OCI-LY7 (cell line): ENCODE results near the gene POTEI. TPM values are rescaled to one million over a fixed set of nuclear protein-coding genes. Genes with fewer than 3 reads are reported as not detected.
"Not testable (repeated sequence)": the region's sequence is repeated elsewhere in the genome, so short reads cannot be mapped to it uniquely, and the experiment has no call there.

Experiments used
- BruUV-seq: library from RNA; stranded (reverse); fragments of 400-500 nt; replicated peaks from 2 replicates; lab custom pipeline; 2021; lab: Mats Ljungman, UMichigan
- CTCF ChIA-PET: fragments of 300-600 bp; sonication (Branson Sonifier 250); formaldehyde crosslinking; loops from one replicate; lab custom pipeline; 2022; ENCODE audit warnings: antibody characterized with exemption; ENCODE audit not compliant: unreplicated experiment; lab: Charles Lee
- POLR2A ChIA-PET: fragments of 300-600 bp; sonication (Branson Sonifier 250); formaldehyde crosslinking; loops from one replicate; lab custom pipeline; 2022; ENCODE audit warnings: antibody characterized with exemption; lab: Charles Lee
- DNase-seq: peaks from one replicate; pipeline ENCODE4 v3.0.0-alpha.2; 2015; ENCODE audit warnings: low spot score
- H2AFZ ChIP-seq: fragments of 200-600 bp; sonication (generic), shearing (Covaris generic); 2 replicates; pipeline ENCODE4 v1.6.1; 2014; ENCODE audit warnings: mild to moderate bottlenecking, antibody characterized with exemption, low read length, moderate library complexity
- H3K27ac ChIP-seq: fragments of 200-600 bp; sonication (generic); 2 replicates; pipeline ENCODE4 v1.5.1; 2014; ENCODE audit warnings: mixed run types, low read depth, mild to moderate bottlenecking, moderate library complexity, low read length, inconsistent platforms; ENCODE audit not compliant: poor library complexity, severe bottlenecking
- H3K36me3 ChIP-seq: fragments of 200-600 bp; sonication (generic); 2 replicates; pipeline ENCODE4 v1.6.1; 2014; ENCODE audit warnings: mild to moderate bottlenecking, antibody characterized with exemption, low read length, moderate library complexity, mixed read lengths; ENCODE audit not compliant: insufficient read depth
- H3K4me1 ChIP-seq: fragments of 200-600 bp; sonication (generic); 2 replicates; pipeline ENCODE4 v1.5.1; 2014; ENCODE audit warnings: mild to moderate bottlenecking, low read length; ENCODE audit not compliant: insufficient read depth, poor library complexity, severe bottlenecking
- H3K4me2 ChIP-seq: fragments of 200-600 bp; sonication (generic); 2 replicates; pipeline ENCODE4 v1.6.1; 2014; ENCODE audit warnings: mild to moderate bottlenecking, low read length
- H3K4me3 ChIP-seq: fragments of 200-600 bp; sonication (generic); 2 replicates; pipeline ENCODE4 v1.5.1; 2014; ENCODE audit warnings: mild to moderate bottlenecking, low read depth, low read length; ENCODE audit not compliant: poor library complexity, severe bottlenecking
- H3K79me2 ChIP-seq: fragments of 200-600 bp; sonication (generic); 2 replicates; pipeline ENCODE4 v1.6.1; 2016; ENCODE audit warnings: low read depth, mild to moderate bottlenecking, low read length, moderate library complexity, mixed read lengths; ENCODE audit not compliant: insufficient read depth
- H3K9me2 ChIP-seq: fragments of 200-600 bp; sonication (generic); 2 replicates; pipeline ENCODE4 v1.6.1; 2016; ENCODE audit warnings: mild to moderate bottlenecking, low read length, mixed read lengths; ENCODE audit not compliant: insufficient read depth
- H3K9me3 ChIP-seq: fragments of 200-600 bp; sonication (generic); 2 replicates; pipeline ENCODE4 v1.6.1; 2014; ENCODE audit warnings: mild to moderate bottlenecking, mixed run types, low read length, mixed read lengths
- H4K20me1 ChIP-seq: fragments of 200-600 bp; sonication (generic); 2 replicates; pipeline ENCODE4 v1.6.1; 2014; ENCODE audit warnings: mild to moderate bottlenecking, antibody characterized with exemption, low read length, moderate library complexity, mixed read lengths; ENCODE audit not compliant: insufficient read depth
- intact Hi-C: fragments of 100-400 bp; cut with micrococcal nuclease; formaldehyde crosslinking; loops from one replicate; pipeline ENCODE4 v1.10.0; 2022; ENCODE audit not compliant: unreplicated experiment
- total RNA-seq, 2 experiments: library from RNA; depleted of rRNA in 1 of 2; stranded (reverse); fragments of >200 nt in 1 of 2; shearing (Covaris generic) in 1 of 2; gene quantifications; 2 replicates each; pipeline ENCODE4 v1.2.3, GENCODE V29; 2014 to 2022

POTEI gene
- total RNA-seq, 2 experiments from 2014 or later: 0.06 to 0.44 TPM

DNA sequence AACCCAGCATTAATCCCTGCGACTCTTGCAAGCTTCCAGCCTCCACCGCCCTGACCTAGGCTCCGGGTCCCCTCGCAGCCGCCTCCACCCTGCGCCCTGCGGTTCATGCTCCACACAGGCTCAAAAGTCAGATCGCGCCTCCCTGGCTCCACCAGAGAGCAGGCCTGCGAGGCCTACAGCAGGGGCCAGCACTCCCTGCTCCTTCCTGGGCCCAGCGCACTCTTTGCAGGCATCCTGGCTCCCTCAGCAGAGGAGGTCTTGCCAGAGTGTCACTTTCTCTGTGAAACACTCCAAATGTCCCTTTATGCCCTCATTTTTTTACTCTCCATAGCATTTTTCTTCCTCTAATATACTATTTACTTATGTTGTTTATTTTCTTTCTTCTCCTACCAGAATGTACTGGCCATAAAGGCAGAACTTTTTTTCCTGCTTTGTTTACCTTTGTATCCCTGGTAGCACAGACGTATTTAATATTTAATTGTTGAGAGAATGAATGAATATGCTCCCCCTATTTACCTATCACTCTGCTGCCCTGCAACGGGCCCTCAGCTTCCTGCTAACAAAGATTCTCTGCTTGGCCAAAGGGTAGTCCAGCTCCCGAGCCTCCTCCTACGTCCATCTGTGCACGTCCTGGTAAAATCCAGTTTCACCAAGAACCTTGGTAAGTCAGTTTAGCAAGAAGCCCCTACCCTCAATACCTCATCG, 2.8 kb upstream of the POTEI start:
- H3K36me3 ChIP-seq, H3K4me1 ChIP-seq, H3K4me2 ChIP-seq, intact Hi-C loops, H3K79me2 ChIP-seq, H3K9me3 ChIP-seq, H3K9me2 ChIP-seq, BruUV-seq, CTCF ChIA-PET, H4K20me1 ChIP-seq, DNase-seq, POLR2A ChIA-PET, H3K27ac ChIP-seq, H3K4me3 ChIP-seq, H2AFZ ChIP-seq: not testable (repeated sequence)

DNA sequence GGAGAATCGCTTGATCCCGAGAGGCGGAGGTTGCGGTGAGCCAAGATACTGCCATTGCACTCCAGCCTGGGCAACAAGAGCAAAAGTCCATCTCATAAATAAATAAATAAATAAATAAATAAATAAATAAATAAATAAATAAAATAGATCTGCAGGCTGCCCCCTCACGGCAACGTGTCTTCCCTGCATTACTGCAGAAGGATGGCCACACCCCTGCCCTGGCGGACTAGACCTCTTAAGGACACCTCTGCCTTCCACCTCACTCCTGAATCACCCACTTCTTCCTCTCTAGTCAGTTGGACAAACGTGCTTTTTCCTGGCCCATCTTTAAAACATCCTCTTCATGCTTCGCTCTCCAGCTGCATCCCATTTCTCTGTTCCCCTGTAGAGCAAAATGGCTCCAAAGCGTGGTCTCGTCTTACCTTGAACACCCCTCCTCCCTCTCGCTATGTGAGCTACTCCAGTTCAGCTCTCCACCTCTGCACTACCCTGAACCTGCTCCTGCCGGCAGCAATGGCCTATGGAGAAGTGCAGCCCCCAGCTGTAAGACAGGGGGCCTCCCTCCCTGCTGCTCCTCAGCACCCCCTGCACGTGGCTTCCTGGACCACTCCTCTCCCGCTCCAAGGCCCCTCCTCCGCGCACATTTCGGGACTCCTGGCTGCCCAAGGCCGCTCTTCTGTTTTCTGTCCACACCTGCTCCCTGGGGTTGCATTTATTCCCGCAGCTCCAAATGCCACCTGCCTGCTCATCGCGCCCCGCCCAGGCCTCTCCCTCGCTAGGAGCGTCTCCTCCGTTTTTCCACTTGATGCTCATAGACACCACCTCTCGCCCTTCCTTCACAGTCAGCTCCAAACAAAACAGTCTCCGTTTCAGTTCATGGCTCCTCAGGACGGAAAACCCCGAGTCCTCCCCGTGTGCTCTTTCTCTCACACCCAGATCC, 1.9 kb upstream of the POTEI start:
- H3K4me3 ChIP-seq, H3K79me2 ChIP-seq, CTCF ChIA-PET, H4K20me1 ChIP-seq, H3K4me2 ChIP-seq, H3K36me3 ChIP-seq, H2AFZ ChIP-seq, BruUV-seq, intact Hi-C loops, H3K9me2 ChIP-seq, H3K9me3 ChIP-seq, POLR2A ChIA-PET, DNase-seq, H3K4me1 ChIP-seq, H3K27ac ChIP-seq: not testable (repeated sequence)

DNA sequence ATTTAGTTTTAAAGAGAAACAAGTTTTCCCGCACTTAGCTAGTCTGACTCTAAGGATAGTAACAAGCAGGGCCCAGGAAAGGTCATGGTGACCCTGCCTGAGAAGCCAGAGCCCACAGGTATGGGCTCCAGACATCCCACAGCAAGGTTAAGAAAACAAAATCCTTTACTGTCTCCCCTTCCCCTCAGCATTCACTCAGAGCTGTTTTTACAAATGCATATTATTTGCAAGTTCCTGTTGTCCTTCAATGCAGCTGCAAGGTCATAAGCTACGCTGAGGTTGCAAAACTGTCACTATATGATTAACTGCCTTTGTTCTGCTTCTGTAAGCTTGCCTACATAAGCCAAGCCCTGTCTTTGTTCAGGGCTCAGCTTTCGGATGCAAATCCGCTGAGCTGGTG, 18.1 kb downstream of the POTEI start:
- POLR2A ChIA-PET, H2AFZ ChIP-seq, H3K79me2 ChIP-seq, BruUV-seq, H3K36me3 ChIP-seq, H3K9me2 ChIP-seq, H3K27ac ChIP-seq, H3K4me2 ChIP-seq, H3K4me1 ChIP-seq, H3K4me3 ChIP-seq, CTCF ChIA-PET, H4K20me1 ChIP-seq, intact Hi-C loops, H3K9me3 ChIP-seq, DNase-seq: not testable (repeated sequence)

DNA sequence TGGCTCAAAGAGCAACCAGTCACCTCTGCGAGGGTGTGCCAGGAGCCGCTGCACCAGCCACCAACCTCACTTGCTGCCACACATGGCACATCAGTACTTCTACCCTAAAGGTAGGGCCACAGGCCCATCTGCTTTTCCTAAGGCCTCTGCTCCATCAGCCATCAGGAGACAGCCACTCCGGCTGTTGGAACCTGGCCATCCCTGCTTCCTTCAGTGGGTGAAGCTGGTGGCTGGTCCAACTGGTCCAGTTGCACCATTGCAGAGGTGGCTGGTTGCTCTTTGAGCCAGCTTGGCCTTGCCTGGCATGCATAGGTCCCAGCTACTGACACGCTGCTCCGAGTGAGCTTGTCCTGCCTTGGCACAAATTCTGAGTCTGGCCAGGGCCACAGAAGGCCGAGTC, 53.7 kb downstream of the POTEI start:
- H2AFZ ChIP-seq, CTCF ChIA-PET, intact Hi-C loops: not testable (repeated sequence)

More for the DNA sequence above, 53.7 kb downstream of the POTEI start:
- BruUV-seq, H3K79me2 ChIP-seq, H3K4me2 ChIP-seq, H3K9me3 ChIP-seq, H3K36me3 ChIP-seq, H3K27ac ChIP-seq, POLR2A ChIA-PET, H3K4me3 ChIP-seq, DNase-seq, H3K4me1 ChIP-seq, H3K9me2 ChIP-seq, H4K20me1 ChIP-seq: not testable (repeated sequence)
